Right lobe of liver (tissue), 6 donors: Measurements from ENCODE around the gene SMPD3. TPM values are rescaled to one million over a fixed set of nuclear protein-coding genes. Genes with fewer than 3 reads are reported as not detected.

Experiments used
- ATAC-seq, 4 donors: fragments of 200-7000 bp; cut with Tn5 transposase; one replicate each; pipeline ENCODE4 v1.9.1; 2020; ENCODE audit warnings: mild to moderate bottlenecking in 4 of 4, moderate library complexity in 4 of 4
- DNase-seq, 3 donors: peaks; one replicate each; pipeline ENCODE4 v3.0.0-alpha.2; 2020
- H3K27ac ChIP-seq, 3 donors: fragments of 200-600 bp; one replicate each; pipeline ENCODE4 v1.8.0; 2022
- H3K27me3 ChIP-seq, 2 donors: fragments of 200-600 bp; one replicate each; pipeline ENCODE4 v1.8.0; 2022
- H3K36me3 ChIP-seq, 4 donors: fragments of 200-600 bp; sonication (generic) in 1 of 4; one replicate each; pipeline versions ENCODE4 v1.5.1 to v1.8.0; 2017 to 2022; ENCODE audit warnings: control low read depth in 1 of 4
- H3K4me1 ChIP-seq, 4 donors: fragments of 200-600 bp; sonication (generic) in 1 of 4; one replicate each; pipeline versions ENCODE4 v1.5.1 to v1.8.0; 2017 to 2022; ENCODE audit warnings: control low read depth in 1 of 4
- H3K4me3 ChIP-seq, 3 donors: fragments of 200-600 bp; one replicate each; pipeline ENCODE4 v1.8.0; 2022
- H3K9me3 ChIP-seq, 4 donors: fragments of 200-600 bp; sonication (generic) in 1 of 4; one replicate each; pipeline versions ENCODE4 v1.5.1 to v1.8.0; 2017 to 2022; ENCODE audit warnings: control low read depth in 1 of 4
- POLR2A ChIP-seq: fragments of 450-650 bp; IDR thresholded peaks from one replicate; pipeline ENCODE4 v1.6.1; 2017; ENCODE audit warnings: antibody characterized with exemption, mild to moderate bottlenecking
- WGBS: methylation state at CpG from one replicate; pipeline ENCODE4 v1.1.6; 2018; ENCODE audit warnings: low coverage, low lambda C conversion rate; ENCODE audit not compliant: insufficient coverage; ENCODE audit errors: missing lambda C conversion rate; 5-methylcytosine and 5-hydroxymethylcytosine counted together
- intact Hi-C, 2 donors: fragments of 100-400 bp; cut with DNase I; formaldehyde crosslinking; loops; one replicate each; pipeline versions ENCODE4 v1.11.2 to v1.14.1; 2022
- total RNA-seq, 6 experiments: library from RNA; depleted of rRNA in 2 of 6; stranded (reverse); fragments of >200 nt in 2 of 6; fragmentation: NEBNext Ultra II Directional in 3 of 6; extraction: Animal tissue kit (Norgen Biotek cat#: 25700) in 3 of 6; gene quantifications; one replicate each; pipeline versions ENCODE4 v1.1.0 to v1.2.4, GENCODE V29; 2016 to 2023
- TF ChIP-seq, protein P1 (sequence below), 4 donors: fragments of 200-600 bp in 3 of 4; fragments of 450-650 bp in 1 of 4; IDR thresholded peaks; one replicate each; pipeline versions ENCODE4 v1.5.1 to v1.8.0; 2016 to 2022; ENCODE audit warnings: antibody characterized with exemption in 4 of 4, mild to moderate bottlenecking in 2 of 4
- donor health status: DM: no; HTN: yes; CAD: no.
- donor health status: DM: no; HTN: no; CAD: no.
- donor health status: DM: no; HTN: no; CAD: no.
- donor health status: DM: no; HTN: yes; CAD: no.
- donor health status: DM: no; HTN: yes; CAD: no.

SMPD3 gene
- total RNA-seq, 6 experiments from 2014 or later, result 0.18 to 27.2 (median 5.0) TPM

- Histone ChIP-seq H3K4me1 (peaks cover 0 to 10% (median 2%) of the 10 kb centered on the region in 4 donors), H3K4me3 (no peak overlapping the region), H3K27me3 (no peaks in the 10 kb centered on the region), H3K27ac (no peak overlapping the region), H3K36me3 (peaks cover 0 to 59% (median 6%) of the 10 kb centered on the region in 4 donors), H3K9me3 (no peaks in the 10 kb centered on the region)
- intact Hi-C loops, result no loop called here
- ATAC-seq (no peak), DNase-seq (peak in 1 of 3 donors; percentile 27)
- 94% methylated on average over 7 of the region's 10 CpGs for WGBS
- no peak for TF ChIP-seq POLR2A
- TF ChIP-seq, protein P1, sequence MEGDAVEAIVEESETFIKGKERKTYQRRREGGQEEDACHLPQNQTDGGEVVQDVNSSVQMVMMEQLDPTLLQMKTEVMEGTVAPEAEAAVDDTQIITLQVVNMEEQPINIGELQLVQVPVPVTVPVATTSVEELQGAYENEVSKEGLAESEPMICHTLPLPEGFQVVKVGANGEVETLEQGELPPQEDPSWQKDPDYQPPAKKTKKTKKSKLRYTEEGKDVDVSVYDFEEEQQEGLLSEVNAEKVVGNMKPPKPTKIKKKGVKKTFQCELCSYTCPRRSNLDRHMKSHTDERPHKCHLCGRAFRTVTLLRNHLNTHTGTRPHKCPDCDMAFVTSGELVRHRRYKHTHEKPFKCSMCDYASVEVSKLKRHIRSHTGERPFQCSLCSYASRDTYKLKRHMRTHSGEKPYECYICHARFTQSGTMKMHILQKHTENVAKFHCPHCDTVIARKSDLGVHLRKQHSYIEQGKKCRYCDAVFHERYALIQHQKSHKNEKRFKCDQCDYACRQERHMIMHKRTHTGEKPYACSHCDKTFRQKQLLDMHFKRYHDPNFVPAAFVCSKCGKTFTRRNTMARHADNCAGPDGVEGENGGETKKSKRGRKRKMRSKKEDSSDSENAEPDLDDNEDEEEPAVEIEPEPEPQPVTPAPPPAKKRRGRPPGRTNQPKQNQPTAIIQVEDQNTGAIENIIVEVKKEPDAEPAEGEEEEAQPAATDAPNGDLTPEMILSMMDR (IDR thresholded peaks at IDR 0.05), result no peak
Measured at GRCh38 chr16:68350813-68351350, 97.4 kb downstream of the SMPD3 start.

DNA sequence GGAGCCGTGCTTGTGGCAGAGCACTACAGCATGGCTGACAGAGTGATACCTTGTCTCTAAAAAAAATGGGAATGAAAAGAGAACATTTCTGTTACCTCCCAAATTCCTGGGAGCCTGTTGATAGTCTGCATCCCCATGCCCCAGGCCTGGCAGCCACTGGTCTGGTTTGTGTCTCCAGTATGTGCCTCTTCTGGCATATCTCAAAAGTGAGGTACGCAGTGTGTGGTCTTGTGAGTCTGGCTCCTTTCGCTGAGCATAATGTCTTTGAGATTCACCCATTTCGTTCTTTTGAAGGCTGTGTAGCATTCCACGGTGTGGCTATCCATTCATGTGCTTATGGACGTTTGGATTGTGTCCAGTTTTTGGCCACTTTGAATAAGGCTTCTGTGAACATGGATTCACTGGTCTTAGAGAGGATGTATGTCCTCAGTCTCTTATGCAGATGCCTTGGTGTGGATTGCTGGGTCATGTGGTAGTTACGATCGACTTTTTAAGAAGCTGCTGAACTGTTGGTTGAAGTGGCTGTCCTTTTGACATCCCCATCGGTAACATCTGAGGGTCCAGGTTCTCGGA is 98.4 kb downstream of the SMPD3 start:
- no peaks in the 10 kb centered on the region for H3K27me3 ChIP-seq
- intact Hi-C loops, result no loop called here
- H3K27ac ChIP-seq, result no peak overlapping the region

DNA sequence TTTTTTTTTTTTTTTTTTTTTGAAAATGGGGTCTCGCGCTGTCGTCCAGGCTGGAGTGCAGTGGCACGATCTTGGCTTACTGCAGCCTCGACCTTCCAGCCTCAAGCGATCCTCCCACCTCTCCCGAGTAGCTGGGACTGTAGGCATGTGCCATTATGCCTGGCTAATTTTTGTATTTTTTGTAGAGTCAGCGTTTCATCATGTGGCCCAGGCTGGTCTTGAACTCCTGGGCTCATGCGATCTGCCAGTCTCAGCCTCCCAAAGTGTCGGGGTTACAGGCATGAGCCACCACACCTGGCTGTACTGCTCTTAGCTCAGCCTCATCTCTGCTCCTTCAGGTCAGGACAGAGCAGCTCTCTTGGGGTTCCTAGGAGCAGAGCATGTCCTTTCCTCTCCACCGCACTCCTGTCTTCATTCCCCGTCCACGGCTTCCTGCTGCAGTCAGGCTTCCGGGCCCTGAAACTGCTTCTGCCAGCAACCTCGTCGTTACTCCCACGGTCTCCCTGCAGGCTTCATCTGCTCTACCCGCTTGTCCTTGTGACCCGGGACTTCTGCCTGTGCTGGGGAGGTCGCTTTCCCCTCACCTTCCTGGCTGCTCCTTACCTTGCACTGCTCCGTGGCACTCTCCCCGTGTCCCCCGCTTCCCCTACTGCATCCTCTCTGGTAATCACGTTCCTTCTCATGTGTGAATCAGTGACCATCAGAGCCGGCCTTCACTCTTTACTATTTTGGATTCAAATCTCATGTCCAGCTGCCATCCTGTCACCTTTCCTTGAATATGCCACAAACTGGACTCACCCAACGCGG is 99.5 kb downstream of the SMPD3 start:
- ATAC-seq (no peak), DNase-seq (peak in 1 of 3 donors; percentile 37)
- Histone ChIP-seq H3K4me1 (peaks cover 0 to 21% (median 6%) of the 10 kb centered on the region in 4 donors), H3K36me3 (peaks cover 0 to 55% (median 3%) of the 10 kb centered on the region in 4 donors), H3K27me3 (no peaks in the 10 kb centered on the region), H3K27ac (no peak overlapping the region), H3K9me3 (no peaks in the 10 kb centered on the region), H3K4me3 (no peak overlapping the region)
- 90% methylated on average over 12 of the region's 27 CpGs for WGBS
- intact Hi-C loops, result no loop called here
- TF ChIP-seq, protein P1 (IDR thresholded peaks at IDR 0.05), result no peak
- no peak for TF ChIP-seq POLR2A

More for the DNA sequence above, 98.4 kb downstream of the SMPD3 start:
- DNase-seq (no peak), ATAC-seq (no peak)
- peaks cover 0 to 20% (median 6%) of the 10 kb centered on the region in 4 donors for H3K4me1 ChIP-seq
- TF ChIP-seq POLR2A, result no peak
- TF ChIP-seq, protein P1 (IDR thresholded peaks at IDR 0.05), result no peak
- peaks cover 0 to 56% (median 6%) of the 10 kb centered on the region in 4 donors for H3K36me3 ChIP-seq
- no peak overlapping the region for H3K4me3 ChIP-seq
- 86% methylated on average over 9 of the region's 10 CpGs for WGBS
- no peaks in the 10 kb centered on the region for H3K9me3 ChIP-seq

GRCh38 chr16:68347605-68348004 is 100.7 kb downstream of the SMPD3 start:
- Histone ChIP-seq H3K9me3 (no peaks in the 10 kb centered on the region), H3K27ac (no peak overlapping the region), H3K27me3 (no peaks in the 10 kb centered on the region), H3K36me3 (peaks cover 0 to 44% (median 3%) of the 10 kb centered on the region in 4 donors), H3K4me1 (peaks cover 0 to 21% (median 6%) of the 10 kb centered on the region in 4 donors), H3K4me3 (no peak overlapping the region)
- DNase-seq (peak in 1 of 3 donors; percentile 3), ATAC-seq (no peak)
- no peak for TF ChIP-seq POLR2A
- TF ChIP-seq, protein P1 (IDR thresholded peaks at IDR 0.05), result no peak
- WGBS, result 87% methylated on average over 3 of the region's 4 CpGs
- intact Hi-C loops, result no loop called here
